Tibial nerve (tissue), 4 donors: ENCODE measurements around the gene CDC42EP5. TPM values are rescaled to one million over a fixed set of nuclear protein-coding genes. Genes with fewer than 3 reads are reported as not detected.

Experiments used
- DNase-seq, 2 donors: peaks; one replicate each; pipeline ENCODE4 v3.0.0-alpha.2; 2019; ENCODE audit warnings: low spot score in 2 of 2
- H3K27ac ChIP-seq, 4 donors: fragments of 200-600 bp; sonication (generic) in 3 of 4; one replicate each; pipeline ENCODE4 v1.5.1; 2017 to 2019; ENCODE audit warnings: mild to moderate bottlenecking in 1 of 4
- H3K27me3 ChIP-seq, 2 donors: fragments of 200-600 bp; sonication (generic) in 1 of 2; one replicate each; pipeline versions ENCODE4 v1.5.1 to v1.6.0; 2017 to 2019
- H3K36me3 ChIP-seq, 3 donors: fragments of 200-600 bp; sonication (generic); one replicate each; pipeline ENCODE4 v1.5.1; 2018 to 2019
- H3K4me1 ChIP-seq, 4 donors: fragments of 200-600 bp; sonication (generic) in 3 of 4; one replicate each; pipeline ENCODE4 v1.5.1; 2017 to 2019
- H3K4me3 ChIP-seq, 4 donors: fragments of 200-600 bp; sonication (generic) in 3 of 4; one replicate each; pipeline ENCODE4 v1.5.1; 2017 to 2019; ENCODE audit warnings: mild to moderate bottlenecking in 1 of 4, moderate library complexity in 1 of 4
- H3K9me3 ChIP-seq, 4 donors: fragments of 200-600 bp; sonication (generic) in 3 of 4; one replicate each; pipeline ENCODE4 v1.5.1; 2017 to 2019
- CTCF ChIP-seq, 5 experiments: fragments of 200-600 bp in 3 of 5; fragments of 450-650 bp in 2 of 5; sonication (generic) in 3 of 5; IDR thresholded peaks; one replicate each; pipeline ENCODE4 v1.5.1; 2016 to 2019; ENCODE audit warnings: antibody characterized with exemption in 5 of 5, mild to moderate bottlenecking in 3 of 5, moderate library complexity in 2 of 5
- EP300 ChIP-seq, 2 donors: sonication (generic); formaldehyde crosslinking; IDR thresholded peaks; one replicate each; pipeline ENCODE4 v1.6.1; 2017; ENCODE audit warnings: antibody characterized with exemption in 2 of 2, mild to moderate bottlenecking in 1 of 2
- POLR2A ChIP-seq, 2 donors: fragments of 450-650 bp; IDR thresholded peaks; one replicate each; pipeline ENCODE4 v1.6.1; 2017; ENCODE audit warnings: antibody characterized with exemption in 2 of 2, mild to moderate bottlenecking in 2 of 2, moderate library complexity in 2 of 2
- WGBS, 2 donors: methylation state at CpG; one replicate each; pipeline ENCODE4 v1.1.5; 2018; 5-methylcytosine and 5-hydroxymethylcytosine counted together
- total RNA-seq, 4 donors: library from RNA; depleted of rRNA; stranded (reverse); fragments of >200 nt; gene quantifications; one replicate each; pipeline ENCODE4 v1.1.0, GENCODE V29; 2016

Gene CDC42EP5
- total RNA-seq, 4 donors from 2014 or later, result 38.9 to 62.2 (median 50.2) TPM

GRCh38 chr19:54457773-54458647 lies 15.1 kb downstream of the CDC42EP5 start:
- peaks cover 0 to 66% (median 15%) of the 10 kb centered on the region in 4 donors for H3K4me1 ChIP-seq
- no peaks in the 10 kb centered on the region for H3K27me3 ChIP-seq
- TF ChIP-seq POLR2A (IDR thresholded peaks at IDR 0.05) (no peak), CTCF (IDR thresholded peaks at IDR 0.05) (no peak), EP300 (IDR thresholded peaks at IDR 0.05) (no peak)
- no peak for DNase-seq
- WGBS, 2 donors, result 91% methylated on average over 34 to 41 of the region's 42 CpGs
- no peak overlapping the region for H3K4me3 ChIP-seq
- no peak overlapping the region for H3K27ac ChIP-seq
- H3K9me3 ChIP-seq, result no peaks in the 10 kb centered on the region
- peaks cover 3 to 94% (median 67%) of the 10 kb centered on the region in 3 donors for H3K36me3 ChIP-seq

- WGBS, 2 donors, result 85 to 90% methylated on average over 41 to 46 of the region's 51 CpGs
- DNase-seq, result no peak
- H3K27me3 ChIP-seq, result no peaks in the 10 kb centered on the region
- TF ChIP-seq POLR2A (IDR thresholded peaks at IDR 0.05) (no peak), CTCF (IDR thresholded peaks at IDR 0.05) (no peak), EP300 (IDR thresholded peaks at IDR 0.05) (no peak)
- H3K36me3 ChIP-seq, result peaks cover 3 to 100% (median 80%) of the 10 kb centered on the region in 3 donors
- H3K27ac ChIP-seq, result no peak overlapping the region
- H3K4me1 ChIP-seq, result peaks cover 0 to 68% (median 3%) of the 10 kb centered on the region in 4 donors
- H3K9me3 ChIP-seq, result no peaks in the 10 kb centered on the region
- no peak overlapping the region for H3K4me3 ChIP-seq
Observed at GRCh38 chr19:54456423-54457373, 16.4 kb downstream of the CDC42EP5 start.

- H3K4me1 ChIP-seq, result peaks cover 0 to 68% (median 7%) of the 10 kb centered on the region in 4 donors
- H3K4me3 ChIP-seq, result no peak overlapping the region
- no peaks in the 10 kb centered on the region for H3K9me3 ChIP-seq
- TF ChIP-seq POLR2A (IDR thresholded peaks at IDR 0.05) (no peak), CTCF (IDR thresholded peaks at IDR 0.05) (no peak), EP300 (IDR thresholded peaks at IDR 0.05) (no peak)
- DNase-seq, result no peak
- no peak overlapping the region for H3K27ac ChIP-seq
- WGBS, 2 donors, result 87 to 93% methylated on average over 22 to 39 of the region's 40 CpGs
- no peaks in the 10 kb centered on the region for H3K27me3 ChIP-seq
- peaks cover 3 to 98% (median 76%) of the 10 kb centered on the region in 3 donors for H3K36me3 ChIP-seq
Observed at GRCh38 chr19:54455786-54456422, 17.2 kb downstream of the CDC42EP5 start.

GRCh38 chr19:54454781-54455675 lies 18.1 kb downstream of the CDC42EP5 start:
- Histone ChIP-seq H3K27ac (no peak overlapping the region), H3K4me3 (no peak overlapping the region), H3K9me3 (no peaks in the 10 kb centered on the region), H3K27me3 (no peaks in the 10 kb centered on the region), H3K4me1 (peaks cover 0 to 68% (median 16%) of the 10 kb centered on the region in 4 donors), H3K36me3 (peaks cover 3 to 89% (median 68%) of the 10 kb centered on the region in 3 donors)
- DNase-seq, result no peak
- no peak for TF ChIP-seq POLR2A (IDR thresholded peaks at IDR 0.05)
- TF ChIP-seq EP300 (IDR thresholded peaks at IDR 0.05), result no peak
- TF ChIP-seq CTCF (IDR thresholded peaks at IDR 0.05), result no peak
- 90 to 91% methylated on average over 33 of the region's 33 CpGs for WGBS, 2 donors
